CD8-positive, alpha-beta memory T cell (primary cell): ENCODE measurements around the gene GSTM4. TPM values are rescaled to one million over a fixed set of nuclear protein-coding genes. Genes with fewer than 3 reads are reported as not detected.
A peak's percentile ranks its signal among the peaks of the same experiment; 100 is the strongest.
"Not testable (repeated sequence)": the region's sequence is repeated elsewhere in the genome, so short reads cannot be mapped to it uniquely, and the experiment has no call there.

Source experiments
- CTCF ChIA-PET: fragments of 350-600 bp; sonication (Branson Sonifier 250); formaldehyde crosslinking; loops from one replicate; lab custom pipeline; 2021; ENCODE audit warnings: antibody characterized with exemption; lab: Charles Lee
- POLR2A ChIA-PET: fragments of 350-600 bp; sonication (Branson Sonifier 250); formaldehyde crosslinking; loops from one replicate; lab custom pipeline; 2021; ENCODE audit warnings: antibody characterized with exemption; lab: Charles Lee
- DNase-seq, 5 donors: peaks; one replicate each; pipeline versions ENCODE4 v3.0.0 to v3.0.0-alpha.2; 2020 to 2022; ENCODE audit warnings: mixed read lengths in 1 of 5
- H3K27ac ChIP-seq: one replicate; pipeline ENCODE4 v1.7.0; 2013; ENCODE audit warnings: low read depth, mild to moderate bottlenecking, low read length, moderate library complexity
- H3K27me3 ChIP-seq: 2 replicates; pipeline ENCODE4 v1.7.0; 2013; ENCODE audit warnings: low read length, mild to moderate bottlenecking; ENCODE audit not compliant: insufficient read depth, poor library complexity, severe bottlenecking
- H3K36me3 ChIP-seq: 2 replicates; pipeline ENCODE4 v1.7.0; 2013; ENCODE audit warnings: mild to moderate bottlenecking, low read length, moderate library complexity; ENCODE audit not compliant: insufficient read depth
- H3K4me1 ChIP-seq: 2 replicates; pipeline ENCODE4 v1.7.0; 2013; ENCODE audit warnings: mild to moderate bottlenecking, low read length, moderate library complexity; ENCODE audit not compliant: insufficient read depth
- H3K4me3 ChIP-seq: 2 replicates; pipeline ENCODE4 v1.7.0; 2013; ENCODE audit warnings: mild to moderate bottlenecking, low read length
- H3K9me3 ChIP-seq: 2 replicates; pipeline ENCODE4 v1.7.0; 2013; ENCODE audit warnings: mild to moderate bottlenecking, low read length
- H3K27ac Mint-ChIP-seq, 8 donors: one replicate each; pipeline ENCODE4 v1.8.0; 2020 to 2021; ENCODE audit warnings: mixed read lengths in 8 of 8, mild to moderate bottlenecking in 6 of 8, inconsistent platforms in 3 of 8, moderate library complexity in 3 of 8
- H3K27me3 Mint-ChIP-seq, 2 donors: one replicate each; pipeline ENCODE4 v1.8.0; 2020 to 2021; ENCODE audit warnings: mixed read lengths in 2 of 2, mild to moderate bottlenecking in 1 of 2, moderate library complexity in 1 of 2
- H3K36me3 Mint-ChIP-seq, 3 donors: one replicate each; pipeline ENCODE4 v1.8.0; 2020 to 2021; ENCODE audit warnings: mixed read lengths in 3 of 3, inconsistent platforms in 1 of 3, mild to moderate bottlenecking in 1 of 3
- H3K4me1 Mint-ChIP-seq, 3 donors: one replicate each; pipeline ENCODE4 v1.8.0; 2020 to 2021; ENCODE audit warnings: mixed read lengths in 3 of 3, inconsistent platforms in 1 of 3, mild to moderate bottlenecking in 1 of 3
- H3K4me3 Mint-ChIP-seq, 7 donors: one replicate each; pipeline ENCODE4 v1.8.0; 2020 to 2021; ENCODE audit warnings: mixed read lengths in 7 of 7, mild to moderate bottlenecking in 6 of 7, moderate library complexity in 4 of 7, inconsistent platforms in 2 of 7
- H3K9me3 Mint-ChIP-seq, 5 donors: one replicate each; pipeline ENCODE4 v1.8.0; 2020 to 2022; ENCODE audit warnings: mixed read lengths in 5 of 5, mild to moderate bottlenecking in 3 of 5, moderate library complexity in 2 of 5, inconsistent platforms in 1 of 5
- polyA plus RNA-seq: library from polyadenylated mRNA; unstranded; fragments of 300-500 nt; fragmentation: Illumina TruSeq; gene quantifications from one replicate; pipeline ENCODE4 v1.2.3, GENCODE V29; 2021
- total RNA-seq, 2 experiments: library from RNA; stranded (reverse); gene quantifications; one replicate each; pipeline ENCODE4 v1.2.3, GENCODE V29; 2021

The GSTM4 gene
- total and polyA plus RNA-seq, 3 experiments from 2014 or later, result 1.6 to 4.4 (median 2.7) TPM

DNA sequence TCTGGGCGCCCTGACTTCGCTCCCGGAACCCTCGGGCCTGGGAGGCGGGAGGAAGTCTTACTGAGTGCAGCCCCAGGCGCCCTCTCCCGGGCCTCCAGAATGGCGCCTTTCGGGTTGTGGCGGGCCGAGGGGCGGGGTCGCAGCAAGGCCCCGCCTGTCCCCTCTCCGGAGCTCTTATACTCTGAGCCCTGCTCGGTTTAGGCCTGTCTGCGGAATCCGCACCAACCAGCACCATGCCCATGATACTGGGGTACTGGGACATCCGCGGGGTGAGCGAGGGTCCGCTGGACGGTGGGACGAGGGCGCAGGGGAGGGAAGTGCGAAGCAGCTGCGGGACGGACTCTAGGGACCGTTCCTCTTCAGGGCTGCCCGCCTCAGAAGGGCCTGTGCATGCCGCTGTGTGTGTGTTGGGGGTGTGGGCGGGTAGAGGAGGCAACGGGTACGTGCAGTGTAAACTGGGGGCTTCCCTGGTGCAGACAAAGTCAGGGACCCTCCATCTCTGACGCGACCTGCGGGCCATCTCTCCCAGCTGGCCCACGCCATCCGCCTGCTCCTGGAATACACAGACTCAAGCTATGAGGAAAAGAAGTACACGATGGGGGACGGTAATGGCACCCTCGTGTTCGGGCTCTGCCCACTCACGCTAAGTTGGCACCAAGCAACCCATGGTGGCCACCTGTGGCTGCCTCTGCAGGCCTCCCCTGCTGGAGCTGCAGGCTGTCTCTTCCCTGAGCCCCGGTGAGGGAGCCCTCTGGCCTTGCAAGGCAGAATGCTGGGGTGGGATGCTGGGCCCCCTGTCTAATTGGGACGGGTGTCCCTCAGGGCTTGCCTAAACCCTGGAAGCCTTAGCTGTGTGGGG lies 32.0 kb downstream of the GSTM4 start, which contains the start of gene GSTM1:
GSTM1 (plus strand) TSS at position 177 of the 859 bp plus-strand sequence; CDS start at position 234, 57 bp downstream.
- no peak for DNase-seq
- CTCF ChIA-PET, result no interaction called here
- Mint-ChIP-seq H3K4me3 (peak within 1 kb of the TSS in 4 of 7 donors; percentile 85 to 94 (median 89)), H3K27me3 (peaks cover 0 to 2% of the 10 kb centered on the region in 2 donors), H3K27ac (peak within 1 kb of the TSS in 5 of 8 donors; percentile 42 to 95 (median 85)), H3K4me1 (peaks cover 0 to 12% (median 0%) of the 10 kb centered on the region in 3 donors), H3K36me3 (peaks cover 0 to 6% (median 0%) of the 10 kb centered on the region in 3 donors), H3K9me3 (peaks cover 0 to 3% (median 0%) of the 10 kb centered on the region in 5 donors)
- peak within 1 kb of the TSS; percentile 37 for H3K4me3 ChIP-seq
- H3K9me3 ChIP-seq, result no peaks in the 10 kb centered on the region
- H3K27me3 ChIP-seq, result no peaks in the 10 kb centered on the region
- H3K27ac ChIP-seq, result no peak within 1 kb of the TSS
- H3K4me1 ChIP-seq, result no peaks in the 10 kb centered on the region
- POLR2A ChIA-PET, result no interaction called here
- H3K36me3 ChIP-seq, result no peaks in the 10 kb centered on the region

DNA sequence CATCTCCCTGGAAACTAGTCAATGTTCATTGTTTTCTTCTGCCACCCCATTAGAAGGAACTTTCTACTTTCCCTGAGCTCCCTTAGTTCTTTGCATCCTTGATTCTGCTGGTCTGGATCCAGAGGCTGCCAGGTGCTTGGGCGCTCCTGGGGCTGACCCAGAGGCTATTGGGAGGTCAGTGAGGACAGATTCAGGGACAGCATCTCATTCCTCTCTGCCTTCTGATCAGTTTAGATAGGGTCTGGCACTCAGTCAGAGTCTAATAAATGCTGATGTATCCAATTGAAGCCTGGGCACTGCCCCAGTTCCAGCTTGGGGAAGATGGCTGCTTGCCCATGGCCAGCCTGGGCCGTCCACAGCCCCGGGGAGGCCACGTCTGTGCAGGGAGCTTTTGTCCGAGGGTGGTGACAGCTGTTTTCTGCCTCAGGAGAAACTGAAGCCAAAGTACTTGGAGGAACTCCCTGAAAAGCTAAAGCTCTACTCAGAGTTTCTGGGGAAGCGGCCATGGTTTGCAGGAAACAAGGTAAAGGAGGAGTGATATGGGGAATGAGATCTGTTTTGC lies 34.0 kb downstream of the GSTM4 start:
- ChIA-PET CTCF (no interaction called here), POLR2A (no interaction called here)
- H3K4me1 Mint-ChIP-seq, result peaks cover 0 to 12% (median 0%) of the 10 kb centered on the region in 3 donors
- H3K9me3 ChIP-seq, result no peaks in the 10 kb centered on the region
- no peaks in the 10 kb centered on the region for H3K36me3 ChIP-seq
- no peak overlapping the region for H3K27ac Mint-ChIP-seq
- H3K27me3 Mint-ChIP-seq, result peaks cover 0 to 2% of the 10 kb centered on the region in 2 donors
- H3K27me3 ChIP-seq, result no peaks in the 10 kb centered on the region
- no peak overlapping the region for H3K4me3 ChIP-seq
- H3K9me3 Mint-ChIP-seq, result peaks cover 0 to under 1% (median 0%) of the 10 kb centered on the region in 5 donors
- no peak overlapping the region for H3K27ac ChIP-seq
- H3K4me1 ChIP-seq, result no peaks in the 10 kb centered on the region
- peak overlapping the region in 3 of 7 donors; percentile 15 to 89 (median 41) for H3K4me3 Mint-ChIP-seq
- DNase-seq, result no peak
- peaks cover 0 to 6% (median 0%) of the 10 kb centered on the region in 3 donors for H3K36me3 Mint-ChIP-seq

DNA sequence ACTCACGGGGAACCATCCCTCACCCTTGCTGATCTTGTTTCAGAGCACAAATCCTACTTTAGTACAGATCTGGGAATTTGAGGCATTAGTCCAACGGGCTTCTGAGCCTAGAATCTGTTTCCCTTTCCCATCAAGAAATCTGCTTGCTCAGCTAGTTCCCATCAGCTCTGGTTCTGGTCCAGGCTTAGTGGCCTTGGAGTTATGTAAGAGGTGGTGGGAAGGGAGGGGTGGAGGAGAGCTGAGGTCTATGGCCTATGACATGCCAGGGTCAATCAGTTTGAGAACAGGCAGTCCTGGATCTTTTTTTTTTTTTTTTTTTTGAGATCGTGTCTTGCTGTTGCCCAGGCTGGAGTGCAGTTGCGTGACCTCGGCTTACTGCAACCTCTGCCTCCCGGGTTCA lies 35.9 kb downstream of the GSTM4 start:
- no peaks in the 10 kb centered on the region for H3K9me3 ChIP-seq
- H3K4me1 ChIP-seq, result no peaks in the 10 kb centered on the region
- no peak overlapping the region for H3K4me3 Mint-ChIP-seq
- H3K4me3 ChIP-seq, result no peak overlapping the region
- H3K36me3 Mint-ChIP-seq, result peaks cover 0 to 6% (median 0%) of the 10 kb centered on the region in 3 donors
- no peak for DNase-seq
- no peaks in the 10 kb centered on the region for H3K9me3 Mint-ChIP-seq
- peaks cover 0 to 12% (median 0%) of the 10 kb centered on the region in 3 donors for H3K4me1 Mint-ChIP-seq
- H3K27ac ChIP-seq, result no peak overlapping the region
- H3K36me3 ChIP-seq, result no peaks in the 10 kb centered on the region
- no peak overlapping the region for H3K27ac Mint-ChIP-seq
- H3K27me3 Mint-ChIP-seq, result peaks cover 0 to 2% of the 10 kb centered on the region in 2 donors
- ChIA-PET POLR2A (no interaction called here), CTCF (no interaction called here)
- H3K27me3 ChIP-seq, result no peaks in the 10 kb centered on the region

DNA sequence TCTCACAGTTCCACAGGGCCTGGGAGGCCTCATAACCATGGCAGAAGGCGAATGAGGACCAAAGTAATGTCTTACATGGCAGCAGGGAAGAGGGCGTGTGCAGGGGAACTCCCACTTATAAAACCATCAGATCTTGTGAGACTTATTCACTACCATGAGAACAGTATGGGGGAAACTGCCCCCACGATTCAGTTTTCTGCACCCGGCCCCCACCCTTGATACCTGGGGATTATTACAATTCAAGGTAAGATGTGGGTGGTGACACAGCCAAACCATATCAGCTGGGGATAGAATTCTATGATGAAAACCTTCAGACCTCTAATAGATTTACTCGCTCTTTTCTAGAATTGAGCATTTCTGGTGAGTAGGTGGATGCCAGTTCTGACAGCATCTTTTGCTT lies 38.5 kb downstream of the GSTM4 start:
- H3K4me3 Mint-ChIP-seq, result not testable (repeated sequence)

DNA sequence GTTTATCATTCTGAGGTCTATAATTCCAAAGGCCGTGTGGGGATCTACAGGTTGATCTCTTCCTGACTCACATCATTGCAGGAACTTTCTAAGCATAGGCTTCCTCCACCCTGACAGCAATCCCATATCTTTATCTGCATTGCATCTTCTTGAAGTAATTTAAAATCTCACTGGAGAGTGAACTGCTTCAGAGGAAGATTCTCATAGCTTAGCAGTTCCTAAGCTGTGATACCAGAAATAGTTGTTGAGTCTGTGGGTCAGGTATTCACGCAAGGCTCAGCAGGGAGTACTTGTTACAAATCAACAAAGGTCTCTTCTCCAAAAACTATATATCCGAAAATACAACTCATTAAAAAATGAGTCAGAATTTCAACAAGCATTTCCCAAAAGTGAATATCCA lies 39.2 kb downstream of the GSTM4 start:
- H3K9me3 ChIP-seq, H3K4me3 Mint-ChIP-seq, H3K4me1 Mint-ChIP-seq, H3K36me3 ChIP-seq, DNase-seq, H3K4me3 ChIP-seq, H3K9me3 Mint-ChIP-seq, H3K36me3 Mint-ChIP-seq, POLR2A ChIA-PET, H3K27me3 ChIP-seq, H3K27ac ChIP-seq, H3K4me1 ChIP-seq, H3K27me3 Mint-ChIP-seq, H3K27ac Mint-ChIP-seq, CTCF ChIA-PET: not testable (repeated sequence)

More for the DNA sequence above, 38.5 kb downstream of the GSTM4 start:
- H3K4me3 ChIP-seq, CTCF ChIA-PET, H3K9me3 ChIP-seq, H3K27me3 Mint-ChIP-seq, H3K27ac ChIP-seq, H3K4me1 Mint-ChIP-seq, POLR2A ChIA-PET, H3K9me3 Mint-ChIP-seq, H3K27ac Mint-ChIP-seq, H3K36me3 ChIP-seq, H3K36me3 Mint-ChIP-seq, H3K4me1 ChIP-seq, H3K27me3 ChIP-seq, DNase-seq: not testable (repeated sequence)

DNA sequence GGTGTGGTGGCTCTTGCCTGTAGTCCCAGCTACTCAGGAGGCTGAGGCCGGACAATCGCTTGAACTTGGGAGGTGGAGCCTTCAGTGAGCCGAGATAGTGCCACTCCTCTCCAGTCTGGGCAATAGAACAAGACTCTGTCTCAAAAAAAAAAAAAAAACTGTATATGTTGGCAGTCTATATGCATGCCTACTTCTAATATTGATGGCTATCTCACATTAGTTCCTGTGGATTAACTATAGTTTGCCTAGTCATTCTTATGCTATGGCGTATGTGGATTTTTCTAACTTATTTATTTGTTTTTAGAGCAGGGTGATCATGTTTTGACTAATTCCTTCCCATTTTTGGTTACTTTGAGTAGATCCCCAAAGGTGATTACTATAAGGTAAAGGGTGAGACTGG lies 41.2 kb downstream of the GSTM4 start:
- no peak for DNase-seq
- Histone ChIP-seq H3K36me3 (no peaks in the 10 kb centered on the region), H3K27ac (no peak overlapping the region), H3K4me1 (no peaks in the 10 kb centered on the region), H3K9me3 (no peaks in the 10 kb centered on the region), H3K4me3 (no peak overlapping the region), H3K27me3 (no peaks in the 10 kb centered on the region)
- Mint-ChIP-seq H3K27ac (no peak overlapping the region), H3K4me3 (no peak overlapping the region), H3K36me3 (no peaks in the 10 kb centered on the region), H3K27me3 (no peaks in the 10 kb centered on the region), H3K9me3 (no peaks in the 10 kb centered on the region), H3K4me1 (no peaks in the 10 kb centered on the region)
- ChIA-PET CTCF (no interaction called here), POLR2A (no interaction called here)

DNA sequence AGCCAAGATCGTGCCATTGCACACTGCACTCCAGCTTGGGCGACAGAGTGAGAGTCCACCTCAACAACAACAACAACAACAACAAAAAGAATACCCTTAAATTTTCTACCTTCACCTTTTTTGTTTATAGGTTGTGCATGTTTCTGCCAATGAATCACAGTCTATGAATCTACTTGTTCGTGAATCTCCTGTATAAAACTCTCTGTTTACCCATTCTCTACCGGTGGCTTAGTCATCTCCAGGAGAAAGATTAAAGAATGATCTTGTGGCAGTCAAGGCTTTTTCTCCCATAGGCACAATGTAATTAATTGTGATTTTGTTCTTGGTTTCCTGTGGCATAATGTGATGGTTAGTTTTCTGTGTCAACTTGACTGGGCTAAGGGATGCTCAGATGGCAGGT lies 42.0 kb downstream of the GSTM4 start:
- H3K36me3 Mint-ChIP-seq, H3K4me1 Mint-ChIP-seq, H3K4me3 ChIP-seq, H3K27ac Mint-ChIP-seq, DNase-seq, H3K9me3 Mint-ChIP-seq, H3K4me3 Mint-ChIP-seq, H3K27me3 ChIP-seq, POLR2A ChIA-PET, H3K27me3 Mint-ChIP-seq, H3K4me1 ChIP-seq, H3K27ac ChIP-seq, CTCF ChIA-PET, H3K9me3 ChIP-seq, H3K36me3 ChIP-seq: not testable (repeated sequence)

DNA sequence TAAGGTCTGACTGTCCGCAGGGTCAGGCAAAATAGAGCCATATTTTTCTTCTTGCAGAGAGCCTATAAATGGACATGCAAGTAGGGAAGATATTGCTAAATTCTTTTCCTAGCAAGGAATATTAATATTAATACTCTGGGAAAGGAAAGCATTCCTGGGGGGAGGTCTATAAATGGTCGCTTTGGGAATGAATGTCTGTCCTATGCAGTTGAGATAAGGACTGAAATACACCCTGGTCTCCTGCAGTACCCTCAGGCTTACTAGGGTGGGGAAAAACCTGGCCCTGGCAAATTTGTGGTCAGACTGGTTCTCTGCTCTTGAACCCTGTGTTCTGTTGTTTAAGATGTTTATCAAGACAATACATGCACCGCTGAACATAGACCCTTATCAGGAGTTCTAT lies 47.0 kb downstream of the GSTM4 start:
- CTCF ChIA-PET, DNase-seq, POLR2A ChIA-PET, H3K4me1 Mint-ChIP-seq, H3K36me3 Mint-ChIP-seq, H3K9me3 ChIP-seq, H3K36me3 ChIP-seq, H3K4me3 ChIP-seq, H3K27me3 ChIP-seq, H3K27ac Mint-ChIP-seq, H3K27ac ChIP-seq, H3K4me1 ChIP-seq, H3K4me3 Mint-ChIP-seq: not testable (repeated sequence)
- Mint-ChIP-seq H3K9me3 (peaks cover 0 to 18% (median 8%) of the 10 kb centered on the region in 5 donors), H3K27me3 (peaks cover 10 to 27% of the 10 kb centered on the region in 2 donors)
